Measurements from ENCODE around the gene ETF1.

GRCh38 chr5:138458856-138459255, 84.2 kb downstream of the ETF1 start:
- no peak for TF ChIP-seq CTCF (conservative IDR thresholded peaks at IDR 0.05; ENCODE audit: low read depth, low read length)
- TF ChIP-seq EZH2phosphoT487 (IDR thresholded peaks at IDR 0.05; ENCODE audit: borderline replicate concordance, low read length), result no peak
- TF ChIP-seq EZH2 (IDR thresholded peaks at IDR 0.05; ENCODE audit: low read length, unreplicated experiment), result no peak

Data from PC-3 (cell line).